CD4-positive, alpha-beta T cell treated with Interleukin-4 for 4 hours (primary cell): ENCODE results near the gene C2orf76.
"Not testable (repeated sequence)": the region's sequence is repeated elsewhere in the genome, so short reads cannot be mapped to it uniquely, and the experiment has no call there.

ENCODE experiments used
- DNase-seq: peaks from one replicate; pipeline ENCODE4 v3.0.0-alpha.2; 2020

C2orf76 gene

GRCh38 chr2:119366649-119367471 lies at the start of gene C2orf76, which contains the start of gene DBI:
C2orf76 (minus strand) TSS chr2:119366834; CDS start chr2:119339959, 26,875 bp downstream.
DBI (plus strand) TSS chr2:119366977; CDS start chr2:119367052, 75 bp downstream.
- DNase-seq: peak; percentile 90

DNA sequence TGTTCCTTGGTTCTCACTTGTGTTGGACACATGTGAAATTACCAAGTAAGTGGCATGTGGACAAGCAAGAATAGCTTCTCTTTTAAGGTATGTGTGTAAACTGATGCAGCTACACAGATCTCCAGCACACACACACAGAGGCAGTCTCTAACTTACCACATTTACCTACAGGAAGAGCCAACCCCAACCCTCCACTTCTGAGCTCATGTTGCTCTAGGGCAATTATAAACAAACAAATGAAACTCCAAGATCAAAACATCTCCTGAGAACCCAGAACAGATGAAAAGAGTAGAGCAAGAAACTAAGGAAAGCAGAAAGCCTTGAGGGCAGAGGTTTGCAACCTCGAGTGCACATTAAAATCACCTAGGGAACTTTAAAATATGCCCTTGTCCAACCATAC lies 49.0 kb upstream of the C2orf76 start:
- no peak for DNase-seq

GRCh38 chr2:119414894-119415293 lies 48.3 kb upstream of the C2orf76 start:
- DNase-seq: no peak

DNA sequence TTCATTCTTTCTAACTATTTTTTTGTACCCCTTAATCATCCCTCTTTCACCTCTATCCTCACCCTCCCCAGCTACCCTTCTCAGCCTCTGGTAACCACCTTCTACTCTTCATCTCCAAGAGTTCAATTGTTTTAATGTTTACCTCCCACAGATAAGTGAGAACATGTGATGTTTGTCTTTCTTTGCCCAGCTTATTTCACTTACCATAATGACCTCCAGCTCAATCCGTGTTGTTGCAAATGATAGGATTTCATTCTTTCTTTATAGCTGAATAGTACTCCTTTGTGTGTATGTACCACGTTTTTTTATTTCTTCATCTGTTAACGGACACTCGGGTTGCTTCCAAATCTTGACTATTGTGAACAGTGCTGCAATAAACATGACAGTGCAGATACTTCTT lies 42.9 kb upstream of the C2orf76 start:
- no peak for DNase-seq

GRCh38 chr2:119408221-119408619 lies 41.6 kb upstream of the C2orf76 start:
- DNase-seq: no peak

GRCh38 chr2:119407430-119408220 lies 41.0 kb upstream of the C2orf76 start:
- DNase-seq: peak; percentile 42

- no peak for DNase-seq
These were observed 38.5 kb upstream of the C2orf76 start for GRCh38 chr2:119405151-119405550.

- not testable (repeated sequence) for DNase-seq
These were observed 37.0 kb upstream of the C2orf76 start for GRCh38 chr2:119403618-119404017.

DNA sequence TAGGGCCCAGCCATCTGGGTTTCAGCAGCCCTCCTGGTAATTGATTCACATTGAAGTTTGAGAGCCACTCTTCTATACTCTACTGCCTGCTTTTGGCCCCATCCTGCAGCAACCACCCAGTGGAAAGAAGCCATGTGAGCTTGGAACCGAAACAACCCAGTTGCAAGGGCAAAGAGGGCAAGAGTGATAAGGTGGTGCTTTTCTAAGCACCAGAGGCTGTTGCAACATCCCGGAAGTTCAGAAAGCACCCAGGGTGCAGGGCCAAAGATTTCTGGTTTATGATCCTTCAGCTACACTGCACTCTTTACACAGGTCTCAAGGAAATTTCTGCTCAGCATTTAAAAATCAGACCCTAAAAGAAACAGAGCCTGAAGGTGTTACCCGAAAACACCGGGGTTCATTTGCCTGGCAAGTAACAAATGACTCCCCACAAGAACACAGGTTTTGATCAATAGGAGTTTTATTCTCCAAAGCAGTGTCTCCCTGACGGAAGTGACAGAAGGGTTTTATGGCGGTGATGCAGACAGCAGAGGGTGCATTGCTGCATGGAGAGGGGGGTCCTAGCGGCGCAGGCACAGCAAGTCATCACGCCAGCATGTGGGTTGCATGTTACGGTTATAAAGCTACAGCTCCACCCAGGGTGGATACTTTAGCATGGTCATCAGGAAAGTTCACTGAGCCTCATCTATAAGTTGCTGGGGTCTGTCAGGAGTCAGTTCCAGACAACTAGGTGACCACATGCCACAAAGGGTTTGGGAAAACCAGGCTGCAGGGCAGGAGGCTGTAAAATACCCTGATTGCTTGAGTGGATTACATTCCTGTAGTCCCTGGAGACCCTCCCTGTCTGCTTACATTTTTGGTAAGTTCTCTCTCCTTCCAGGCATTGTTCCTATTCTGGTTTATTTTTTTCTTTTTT lies 36.3 kb upstream of the C2orf76 start:
- DNase-seq: no peak

GRCh38 chr2:119402106-119402505 lies 35.5 kb upstream of the C2orf76 start:
- no peak for DNase-seq

GRCh38 chr2:119397196-119397595 lies 30.6 kb upstream of the C2orf76 start:
- DNase-seq: no peak

DNA sequence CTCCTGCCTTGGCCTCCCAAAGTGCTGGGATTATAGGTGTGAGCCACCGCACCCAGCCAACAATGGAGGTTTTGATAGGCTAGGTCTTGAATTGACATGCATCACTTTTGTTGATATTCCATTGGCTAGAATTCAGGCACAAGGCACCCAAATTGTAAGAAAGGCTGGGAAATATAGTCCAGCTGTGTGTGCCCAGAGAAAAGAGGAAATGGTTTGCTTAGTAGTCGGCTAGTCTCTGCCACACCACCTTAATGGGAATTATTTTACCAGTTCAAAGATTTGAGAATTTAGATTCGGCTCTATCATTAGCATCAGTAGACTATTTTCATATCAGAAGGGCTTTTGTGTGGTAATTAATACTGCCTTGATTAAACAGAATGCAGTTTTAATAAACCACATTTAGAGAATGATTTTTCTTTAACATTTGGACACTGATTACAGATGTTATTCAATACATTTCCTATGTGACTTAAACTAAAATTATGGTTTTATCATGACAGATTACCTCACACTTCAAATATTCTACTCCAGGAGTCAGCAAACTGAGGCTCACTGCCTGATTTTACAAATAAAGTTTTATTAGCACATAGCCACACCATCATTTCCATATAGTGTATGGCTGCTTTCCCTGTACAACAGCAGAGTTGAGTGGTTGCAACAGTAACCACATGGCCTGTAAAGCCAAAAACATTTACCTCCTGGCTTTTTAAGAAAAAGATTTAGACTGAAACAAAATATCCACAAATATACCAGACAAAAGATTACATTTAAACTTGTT lies 27.5 kb upstream of the C2orf76 start:
- no peak for DNase-seq

DNA sequence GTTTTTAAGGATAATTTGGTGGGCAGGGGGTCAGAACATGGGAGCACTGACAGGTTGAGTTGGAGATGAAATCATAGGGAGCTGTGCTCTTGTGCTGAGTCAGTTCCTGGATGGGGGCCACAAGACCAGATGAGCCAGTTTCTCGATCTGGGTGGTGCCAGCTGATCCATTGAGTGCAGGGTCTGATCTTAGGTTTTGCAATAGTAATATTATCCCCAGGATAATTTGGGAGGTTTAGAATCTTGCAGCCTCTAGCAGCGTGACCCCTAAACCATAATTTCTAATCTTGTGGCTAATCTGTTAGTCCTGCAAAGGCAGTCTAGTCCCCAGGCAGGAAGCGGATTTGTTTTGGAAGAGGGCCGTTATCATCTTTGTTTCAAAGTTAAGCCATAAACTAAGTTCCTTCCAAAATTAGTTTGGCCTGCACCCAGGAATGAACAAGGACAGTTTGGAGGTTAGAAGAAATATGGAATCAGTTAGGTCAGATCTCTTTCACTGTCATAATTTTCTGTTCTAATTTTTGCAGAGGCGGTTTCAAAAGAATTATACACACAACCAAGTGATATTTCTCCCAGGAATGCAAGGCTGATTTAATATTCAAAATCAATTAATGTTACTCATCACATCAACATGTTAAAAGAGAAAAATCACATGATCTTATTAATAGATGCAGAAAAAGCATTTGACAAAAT lies 23.1 kb upstream of the C2orf76 start:
- no peak for DNase-seq

DNA sequence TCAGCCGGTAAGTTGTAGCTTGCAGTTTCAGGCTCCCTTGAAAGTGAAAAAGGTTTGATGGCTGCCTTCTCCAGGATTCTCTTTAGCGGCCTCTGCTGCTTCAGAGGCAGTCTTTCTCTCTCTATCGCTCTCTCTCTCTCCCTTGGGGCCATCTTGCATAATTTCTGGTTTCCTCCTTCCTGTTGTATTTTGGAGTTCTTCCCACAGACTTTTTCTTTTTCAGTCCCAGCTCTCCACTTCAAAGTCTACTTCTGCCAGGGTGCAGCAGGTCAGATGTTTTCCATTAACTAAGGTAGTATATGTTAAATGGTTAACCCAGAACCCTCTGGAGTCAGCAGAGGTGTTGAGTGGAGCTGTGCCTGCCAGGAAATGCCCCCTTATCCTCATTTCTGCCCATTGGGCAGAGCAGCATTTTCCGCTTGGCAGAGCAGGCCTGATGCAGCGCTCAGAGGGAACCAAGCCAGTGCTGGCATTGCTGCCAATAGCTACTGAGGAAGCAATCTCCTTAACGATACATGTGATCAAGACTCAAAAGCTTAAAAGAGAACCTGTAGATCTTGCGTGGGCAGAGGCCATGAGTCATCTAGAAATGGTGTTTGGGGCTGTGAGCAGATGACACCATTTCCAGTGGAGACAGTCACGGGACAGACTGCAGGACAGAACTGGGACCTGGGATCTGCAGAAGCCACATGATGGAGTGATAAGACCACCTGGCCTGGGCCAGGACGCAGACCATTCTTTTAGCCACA lies 20.9 kb upstream of the C2orf76 start:
- DNase-seq: no peak

DNA sequence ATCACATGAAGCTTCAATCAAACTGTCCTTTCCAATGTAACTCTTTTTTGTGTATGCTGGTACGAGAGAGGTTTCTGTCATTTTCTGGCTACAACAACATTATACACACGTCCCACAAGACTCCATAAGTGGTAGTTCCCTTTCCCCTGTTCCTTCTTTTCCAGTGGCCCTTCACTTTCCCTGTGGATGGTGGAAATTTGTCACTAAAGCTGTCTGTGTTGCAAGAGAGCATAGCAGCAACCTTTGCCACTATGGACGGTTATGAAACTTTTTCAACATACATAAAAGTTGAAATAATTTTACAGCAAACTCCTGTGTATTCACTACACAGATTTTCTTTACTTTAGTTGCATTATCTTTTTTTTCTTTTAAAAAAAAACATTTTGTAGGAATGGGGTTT lies 18.8 kb upstream of the C2orf76 start:
- DNase-seq: no peak

GRCh38 chr2:119384971-119385370 lies 18.3 kb upstream of the C2orf76 start:
- no peak for DNase-seq

GRCh38 chr2:119383410-119384140 lies 16.9 kb upstream of the C2orf76 start:
- no peak for DNase-seq

DNA sequence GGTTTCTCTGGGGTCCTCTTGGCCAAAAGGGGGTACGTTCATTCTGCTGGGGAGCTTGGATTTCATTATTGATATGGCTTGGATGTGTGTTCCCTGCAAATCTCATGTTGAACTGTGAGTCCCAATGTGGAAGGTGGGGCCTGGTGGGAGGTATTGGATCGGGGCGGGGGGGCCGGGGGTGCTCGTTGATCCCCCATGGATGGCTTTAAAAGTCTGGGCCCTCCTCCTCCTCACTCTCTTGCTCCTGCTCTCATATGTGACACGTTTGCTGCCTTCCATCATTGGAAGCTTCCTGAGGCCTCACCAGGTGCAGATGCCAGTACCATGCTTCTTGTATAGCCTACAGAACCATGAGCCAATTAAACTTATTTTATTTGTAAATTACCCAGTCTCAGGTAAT lies 11.9 kb upstream of the C2orf76 start:
- no peak for DNase-seq

GRCh38 chr2:119377993-119378345 lies 11.3 kb upstream of the C2orf76 start:
- DNase-seq: no peak
